H1 (cell line): Measurements from ENCODE around the gene CHN2. TPM values are rescaled to one million over a fixed set of nuclear protein-coding genes. Genes with fewer than 3 reads are reported as not detected.

Experiments used
- CTCF ChIA-PET: fragments of 300-600 bp; sonication (Branson Sonifier 250); formaldehyde crosslinking; loops from one replicate; lab custom pipeline; 2021; ENCODE audit not compliant: partially characterized antibody; lab: Charles Lee
- POLR2A ChIA-PET: fragments of 300-600 bp; sonication (Branson Sonifier 250); formaldehyde crosslinking; loops from one replicate; lab custom pipeline; 2021; ENCODE audit warnings: inconsistent platforms; ENCODE audit not compliant: partially characterized antibody; lab: Charles Lee
- DNase-seq, 2 experiments: peaks; one replicate each; pipeline versions ENCODE4 v3.0.0 to v3.0.0-alpha.2; 2010 to 2022; ENCODE audit warnings: low spot score in 2 of 2, low read depth in 1 of 2, mixed read lengths in 1 of 2
- FAIRE-seq: peaks from 2 replicates; lab custom pipeline; 2011; peaks lifted over from hg19 to GRCh38; lab: Jason Lieb, UNC
- H2AFZ ChIP-seq: 2 replicates; pipeline ENCODE4 v1.8.1; 2012; ENCODE audit warnings: low read length, inconsistent platforms
- H2AK5ac ChIP-seq: 2 replicates; pipeline ENCODE4 v1.6.1; 2013; ENCODE audit warnings: low read depth, low read length
- H2BK120ac ChIP-seq: replicated peaks from 2 replicates; pipeline ENCODE3; 2013; ENCODE audit warnings: low read depth, low read length, inconsistent platforms
- H2BK12ac ChIP-seq: 2 replicates; pipeline ENCODE4 v1.6.1; 2013; ENCODE audit warnings: low read depth, low read length
- H2BK15ac ChIP-seq: 2 replicates; pipeline ENCODE4 v1.6.1; 2013; ENCODE audit warnings: low read length
- H2BK20ac ChIP-seq: 2 replicates; pipeline ENCODE4 v1.6.1; 2013; ENCODE audit warnings: low read length
- H2BK5ac ChIP-seq: 2 replicates; pipeline ENCODE4 v1.6.1; 2013; ENCODE audit warnings: low read depth, low read length
- H3K14ac ChIP-seq: 2 replicates; pipeline ENCODE4 v1.6.1; 2013; ENCODE audit warnings: inconsistent platforms; ENCODE audit not compliant: insufficient read length
- H3K18ac ChIP-seq: 2 replicates; pipeline ENCODE4 v1.6.1; 2013; ENCODE audit warnings: low read length; ENCODE audit errors: extremely low read depth
- H3K23ac ChIP-seq: 2 replicates; pipeline ENCODE4 v1.6.1; 2013; ENCODE audit warnings: inconsistent platforms; ENCODE audit not compliant: insufficient read length
- H3K23me2 ChIP-seq: 2 replicates; pipeline ENCODE4 v1.6.1; 2013; ENCODE audit warnings: low read depth, low read length
- H3K27ac ChIP-seq: 2 replicates; pipeline ENCODE4 v1.6.1; 2011; ENCODE audit warnings: low read depth, low read length, inconsistent platforms
- H3K27me3 ChIP-seq, 4 experiments: replicated peaks in 1 of 4; 1 replicate in 1 of 4; 2 replicates in 3 of 4; pipeline versions ENCODE4 v1.6.1 to v1.8.1; 2011 to 2013; ENCODE audit warnings: low read length in 3 of 4, mild to moderate bottlenecking in 3 of 4, inconsistent platforms in 2 of 4, mixed read lengths in 2 of 4, moderate library complexity in 1 of 4; ENCODE audit not compliant: control insufficient read depth in 3 of 4, insufficient read depth in 3 of 4; ENCODE audit errors: extremely low read depth in 1 of 4
- H3K36me3 ChIP-seq, 4 experiments: 2 replicates each; pipeline versions ENCODE4 v1.6.1 to v1.8.1; 2011 to 2013; ENCODE audit warnings: mild to moderate bottlenecking in 4 of 4, low read length in 3 of 4, moderate library complexity in 2 of 4, control low read depth in 1 of 4, inconsistent platforms in 1 of 4; ENCODE audit not compliant: insufficient read depth in 4 of 4, control insufficient read depth in 2 of 4
- H3K4ac ChIP-seq: replicated peaks from 2 replicates; pipeline ENCODE3; 2013; ENCODE audit warnings: low read length, low read depth, mixed read lengths, inconsistent platforms; ENCODE audit not compliant: insufficient read length
- H3K4me1 ChIP-seq, 4 experiments: replicated peaks in 1 of 4; 1 replicate in 1 of 4; 2 replicates in 3 of 4; pipeline versions ENCODE4 v1.6.1 to v1.8.1; 2011 to 2013; ENCODE audit warnings: low read length in 3 of 4, inconsistent platforms in 2 of 4, mixed read lengths in 1 of 4; ENCODE audit not compliant: insufficient read depth in 4 of 4, control insufficient read depth in 3 of 4
- H3K4me2 ChIP-seq, 2 experiments: 2 replicates each; pipeline versions ENCODE4 v1.6.1 to v1.8.1; 2011 to 2013; ENCODE audit warnings: low read depth in 2 of 2, low read length in 2 of 2, control low read depth in 1 of 2, inconsistent platforms in 1 of 2, mild to moderate bottlenecking in 1 of 2; ENCODE audit not compliant: insufficient read depth in 1 of 2
- H3K4me3 ChIP-seq, 4 experiments: fragments of 200-600, 300-600 bp in 1 of 4; sonication (generic), shearing (Covaris generic), sonication (Bioruptor Twin) in 1 of 4; 2 replicates each; pipeline versions ENCODE4 v1.5.1 to v1.8.1; 2011 to 2016; ENCODE audit warnings: low read length in 4 of 4, low read depth in 3 of 4, control low read depth in 2 of 4, inconsistent platforms in 2 of 4, mild to moderate bottlenecking in 2 of 4, mixed read lengths in 1 of 4, moderate library complexity in 1 of 4; ENCODE audit not compliant: insufficient read depth in 2 of 4; ENCODE audit errors: extremely low read depth in 1 of 4
- H3K56ac ChIP-seq: replicated peaks from 2 replicates; pipeline ENCODE3; 2013; ENCODE audit warnings: low read depth, mild to moderate bottlenecking, mixed read lengths, low read length, inconsistent platforms; ENCODE audit not compliant: insufficient read length
- H3K79me1 ChIP-seq: 2 replicates; pipeline ENCODE4 v1.6.1; 2013; ENCODE audit warnings: low read depth, low read length, control low read depth
- H3K79me2 ChIP-seq, 2 experiments: 2 replicates each; pipeline versions ENCODE4 v1.6.1 to v1.8.1; 2012 to 2013; ENCODE audit warnings: low read length in 2 of 2, mild to moderate bottlenecking in 2 of 2, inconsistent platforms in 1 of 2; ENCODE audit not compliant: insufficient read depth in 2 of 2, control insufficient read depth in 1 of 2
- H3K9ac ChIP-seq, 4 experiments: replicated peaks in 1 of 4; 1 replicate in 1 of 4; 2 replicates in 3 of 4; pipeline versions ENCODE4 v1.6.1 to v1.8.1; 2011 to 2013; ENCODE audit warnings: low read depth in 3 of 4, low read length in 3 of 4, control low read depth in 2 of 4, mild to moderate bottlenecking in 2 of 4, moderate library complexity in 2 of 4, inconsistent platforms in 1 of 4; ENCODE audit errors: extremely low read depth in 1 of 4
- H3K9me3 ChIP-seq, 2 experiments: 2 replicates each; pipeline versions ENCODE4 v1.6.1 to v1.8.1; 2012 to 2013; ENCODE audit warnings: mild to moderate bottlenecking in 2 of 2, moderate library complexity in 2 of 2, control low read depth in 1 of 2, inconsistent platforms in 1 of 2, low read depth in 1 of 2, low read length in 1 of 2, mixed read lengths in 1 of 2; ENCODE audit not compliant: insufficient read depth in 2 of 2
- H4K20me1 ChIP-seq, 2 experiments: replicated peaks in 1 of 2; 2 replicates each; pipeline versions ENCODE3 to v1.8.1; 2011 to 2013; ENCODE audit warnings: inconsistent platforms in 2 of 2, low read length in 2 of 2, mild to moderate bottlenecking in 1 of 2; ENCODE audit not compliant: insufficient read depth in 2 of 2, control insufficient read depth in 1 of 2
- H4K5ac ChIP-seq: 2 replicates; pipeline ENCODE4 v1.6.1; 2013; ENCODE audit warnings: low read length, low read depth, mixed read lengths, inconsistent platforms; ENCODE audit not compliant: insufficient read length
- H4K8ac ChIP-seq: 2 replicates; pipeline ENCODE4 v1.8.0; 2013; ENCODE audit warnings: mild to moderate bottlenecking, moderate library complexity, low read length, inconsistent platforms; ENCODE audit not compliant: insufficient read depth; ENCODE audit errors: extremely low read depth
- H4K91ac ChIP-seq: replicated peaks from 2 replicates; pipeline ENCODE3; 2013; ENCODE audit warnings: low read length, mixed read lengths, inconsistent platforms; ENCODE audit not compliant: insufficient read length
- KDM5A ChIP-seq: fragments of 200-600 bp; IDR thresholded peaks from 2 replicates; pipeline ENCODE4 v1.7.1; 2012; ENCODE audit warnings: mild to moderate bottlenecking, low read length, inconsistent platforms, mixed read lengths
- WGBS, 2 experiments: shearing (Covaris generic) in 1 of 2; methylation state at CpG; one replicate each; pipeline versions ENCODE4 v1.1.6 to v1.1.7; 2013 to 2015; ENCODE audit warnings: low lambda C conversion rate in 2 of 2, mixed read lengths in 2 of 2, inconsistent platforms in 1 of 2, low coverage in 1 of 2, missing lambda C conversion rate in 1 of 2; ENCODE audit not compliant: insufficient replicate concordance in 2 of 2, insufficient coverage in 1 of 2, insufficient read length in 1 of 2; ENCODE audit errors: extremely low coverage in 1 of 2, missing lambda C conversion rate in 1 of 2; 5-methylcytosine and 5-hydroxymethylcytosine counted together
- polyA plus RNA-seq, 7 experiments: library from polyadenylated mRNA; depleted of rRNA in 3 of 7; stranded (reverse) in 5 of 7; unstranded in 2 of 7; fragments of >200 nt in 5 of 7; fragments of 200-250 nt in 2 of 7; gene quantifications; 1 replicate in 5 of 7; 2 replicates in 1 of 7; 4 replicates in 1 of 7; pipeline versions ENCODE4 v1.2.1 to v1.2.3, GENCODE V29; 2011 to 2013; ENCODE audit warnings: missing spikeins in 2 of 7, mixed read lengths in 2 of 7
- total RNA-seq: library from RNA; stranded (reverse); fragmentation: NEBNext Ultra II Directional; extraction: Animal tissue kit (Norgen Biotek cat#: 25700); gene quantifications from 2 replicates; pipeline ENCODE4 v1.2.1, GENCODE V29; 2021

CHN2 gene
- total and polyA plus RNA-seq, 2 of the 8 experiments (the other 6 are each of a cell fraction or from before 2014, with no cell fraction given): 2.9 to 4.8 TPM

- 48% methylated on average over 5 of the region's 5 CpGs; no CpG with 5 or more reads in 1 of the 2 experiments for WGBS, 2 experiments
- no peak for FAIRE-seq
These were observed 4.1 kb upstream of the CHN2 start for GRCh38 chr7:29190349-29191045.

More at GRCh38 chr7:29190349-29191045, 4.1 kb upstream of the CHN2 start:
- no peak overlapping the region for H4K5ac ChIP-seq
- no peak overlapping the region for H3K4ac ChIP-seq
- no peak overlapping the region for H3K9ac ChIP-seq
- POLR2A ChIA-PET: no interaction called here
- DNase-seq: no peak
- peaks cover 14% of the 10 kb centered on the region for H3K23me2 ChIP-seq
- no peaks in the 10 kb centered on the region for H4K20me1 ChIP-seq
- H3K23ac ChIP-seq: no peak overlapping the region
- H2BK20ac ChIP-seq: no peak overlapping the region
- CTCF ChIA-PET: interaction anchor here (0.5 to 3.7 kb wide), 53 partner anchors 8 to 1232 kb away, joined by 3 to 36 read pairs (median 5); partner anchors contain the start of gene CPVL
- no peaks in the 10 kb centered on the region for H3K36me3 ChIP-seq
- H3K4me3 ChIP-seq: peak overlapping the region in 1 of 4 experiments; percentile 31; a peak in 2 of 8 replicates
- no peak overlapping the region for H2BK12ac ChIP-seq
- H2AFZ ChIP-seq: no peak overlapping the region
- TF ChIP-seq KDM5A: no peak
- no peaks in the 10 kb centered on the region for H3K79me1 ChIP-seq
- peaks cover 14 to 43% (median 38%) of the 10 kb centered on the region in 4 experiments for H3K27me3 ChIP-seq
- H3K56ac ChIP-seq: no peak overlapping the region
- no peak overlapping the region for H3K14ac ChIP-seq
- peaks cover 2 to 14% (median 7%) of the 10 kb centered on the region in 4 experiments; a peak in 4 of 7 replicates for H3K4me1 ChIP-seq
- no peak overlapping the region for H2BK120ac ChIP-seq
- no peak overlapping the region for H3K27ac ChIP-seq
- no peaks in the 10 kb centered on the region for H3K9me3 ChIP-seq
- no peak overlapping the region for H4K91ac ChIP-seq
- no peak overlapping the region for H2BK15ac ChIP-seq
- H2AK5ac ChIP-seq: no peak overlapping the region
- peak overlapping the region; percentile 11 to 49; a peak in 2 of 4 replicates for H3K4me2 ChIP-seq
- no peak overlapping the region for H3K18ac ChIP-seq
- no peaks in the 10 kb centered on the region for H3K79me2 ChIP-seq
- no peak overlapping the region for H2BK5ac ChIP-seq
- no peak overlapping the region for H4K8ac ChIP-seq
